ENCODE data around the gene MOB2. TPM values are rescaled to one million over a fixed set of nuclear protein-coding genes. Genes with fewer than 3 reads are reported as not detected.

The MOB2 gene
- total and polyA plus RNA-seq, 9 of the 15 experiments (the other 6 are each of a cell fraction or from before 2014, with no cell fraction given): 0.17 to 36.8 (median 19.2) TPM

- no peak for DNase-seq (ENCODE audit: extremely low read depth in 1 of 4, low spot score in 3 of 4)
- no peak for TF ChIP-seq ELF2 (CRISPR knock-in tag; IDR thresholded peaks at IDR 0.05)
- TF ChIP-seq POLR2G (IDR thresholded peaks at IDR 0.05; ENCODE audit: low read depth, low read length): 0 out of 2 replicates have a peak, but pooled peaks have one; percentile 14
- no peak for TF ChIP-seq TFE3 (CRISPR knock-in tag; IDR thresholded peaks at IDR 0.05)
- no peak for TF ChIP-seq EP400 (IDR thresholded peaks at IDR 0.05)
- Histone ChIP-seq H3K9ac (ENCODE audit: insufficient read depth in 1 of 2, low read depth in 2 of 2, low read length in 2 of 2) (no peak overlapping the region), H3K9me3 (replicated peaks; ENCODE audit: control insufficient read depth, insufficient read depth, low read depth, low read length) (no peaks in the 10 kb centered on the region), H4K20me1 (replicated peaks; ENCODE audit: control insufficient read depth, insufficient read depth, low read length) (peaks cover 28% of the 10 kb centered on the region), H3K27me3 (ENCODE audit: control insufficient read depth in 2 of 2, insufficient read depth in 2 of 2, low read length in 2 of 2) (no peaks in the 10 kb centered on the region), H3K79me2 (ENCODE audit: control insufficient read depth, insufficient read depth, low read length) (no peaks in the 10 kb centered on the region), H3K4me3 (no peak overlapping the region), H3K4me1 (replicated peaks in 1 of 2; ENCODE audit: control insufficient read depth in 2 of 2, insufficient read depth in 2 of 2, low read length in 2 of 2) (peaks cover 0 to 29% of the 10 kb centered on the region in 2 experiments; a peak in 2 of 5 replicates), H3K27ac (ENCODE audit: extremely low read depth, low read depth, low read length) (no peak overlapping the region), H3K4me2 (ENCODE audit: insufficient read depth, low read length) (no peak overlapping the region), H2AFZ (ENCODE audit: low read depth, low read length) (no peak overlapping the region), H3K9me1 (ENCODE audit: control insufficient read depth, insufficient read depth, low read length) (no peaks in the 10 kb centered on the region), H3K36me3 (ENCODE audit: control insufficient read depth, insufficient read depth, low read length) (peaks cover 9% of the 10 kb centered on the region; the same call in 1 of the 3 replicates)
- 91% methylated on average over 23 of the region's 36 CpGs for WGBS (ENCODE audit: insufficient coverage, low coverage, missing lambda C conversion rate)
- BruUV-seq (replicated peaks): no TSS peak
- POLR2A ChIA-PET: interaction anchor here (0.6 to 1.1 kb wide), 2 partner anchors 14 to 262 kb away, joined by 3 to 4 read pairs; no protein-coding TSS in a partner anchor
- CTCF ChIA-PET (ENCODE audit: low intra/inter-chr PET ratio): no interaction called here
- in situ Hi-C loops (cut with MboI) (no loop called here), intact Hi-C loops (cut with micrococcal nuclease) (no loop called here)
- no peak for ATAC-seq
- FAIRE-seq: no peak
Observed at GRCh38 chr11:1480555-1481482, 5.8 kb downstream of the MOB2 start.
